Stimulated activated CD4-positive, alpha-beta T cell treated with anti-CD3 and anti-CD28 coated beads, Interleukin-4, amount 100 ng/mL, for 24 hours (primary cell): Measurements from ENCODE around the gene LRP1B.

Experiments
- DNase-seq: peaks from one replicate; pipeline ENCODE4 v3.0.0-alpha.2; 2020

The LRP1B gene

DNA sequence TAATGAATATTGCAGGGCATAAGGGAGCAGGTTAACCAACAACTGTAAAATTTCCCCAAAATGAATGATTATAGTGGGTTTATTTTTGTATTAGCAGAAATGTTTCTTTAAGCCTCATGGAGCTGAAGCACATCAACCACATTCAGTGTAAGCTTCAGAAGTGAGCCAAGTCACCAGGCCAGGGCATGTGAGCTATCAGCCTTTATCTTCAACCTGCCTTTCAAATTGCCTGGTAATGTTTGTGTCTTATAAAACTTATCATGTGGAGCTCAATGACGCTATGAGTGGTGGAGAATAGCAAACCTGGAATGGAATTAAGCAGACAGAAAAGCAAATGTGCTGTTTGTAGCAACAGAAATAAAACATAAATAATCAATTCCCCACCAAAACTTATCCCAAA lies 1068.4 kb downstream of the LRP1B start:
- no peak for DNase-seq

DNA sequence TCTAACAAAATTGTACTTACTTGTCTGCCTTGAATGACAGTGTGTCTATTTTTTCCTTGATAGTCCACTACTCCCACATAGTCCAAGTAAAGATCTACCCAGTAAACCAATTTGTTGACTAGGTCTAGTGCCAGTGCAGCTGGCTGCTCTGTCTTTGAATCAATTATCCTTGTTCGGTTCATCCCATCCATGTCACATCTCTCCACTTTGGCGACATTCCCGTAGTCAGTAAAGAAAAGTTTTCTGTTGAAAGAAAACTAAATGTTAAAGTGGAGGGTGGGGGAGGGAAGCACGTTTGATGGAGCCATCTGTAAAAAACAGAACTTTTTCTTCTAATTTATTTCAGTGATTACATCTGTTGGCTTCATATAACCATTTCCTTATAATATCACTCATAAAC lies 1068.8 kb downstream of the LRP1B start:
- no peak for DNase-seq

DNA sequence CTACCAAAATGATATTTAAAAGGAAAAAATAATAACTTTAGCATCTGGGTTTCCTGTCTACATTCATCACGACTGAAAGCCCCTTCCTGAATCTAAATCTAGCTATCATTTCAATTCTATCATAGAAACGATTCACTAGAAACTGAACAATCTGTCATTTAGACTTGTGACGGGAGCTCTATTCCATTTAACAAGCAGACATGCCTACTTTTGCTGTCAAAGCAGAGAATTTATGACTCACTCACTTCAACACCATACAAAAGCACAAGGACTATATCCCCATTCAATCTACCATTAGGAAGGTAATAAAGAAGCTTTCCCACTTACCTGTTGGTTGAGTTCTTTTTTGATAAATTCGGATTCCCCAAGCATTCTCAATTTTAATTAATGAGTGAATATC lies 1072.3 kb downstream of the LRP1B start:
- DNase-seq: no peak

DNA sequence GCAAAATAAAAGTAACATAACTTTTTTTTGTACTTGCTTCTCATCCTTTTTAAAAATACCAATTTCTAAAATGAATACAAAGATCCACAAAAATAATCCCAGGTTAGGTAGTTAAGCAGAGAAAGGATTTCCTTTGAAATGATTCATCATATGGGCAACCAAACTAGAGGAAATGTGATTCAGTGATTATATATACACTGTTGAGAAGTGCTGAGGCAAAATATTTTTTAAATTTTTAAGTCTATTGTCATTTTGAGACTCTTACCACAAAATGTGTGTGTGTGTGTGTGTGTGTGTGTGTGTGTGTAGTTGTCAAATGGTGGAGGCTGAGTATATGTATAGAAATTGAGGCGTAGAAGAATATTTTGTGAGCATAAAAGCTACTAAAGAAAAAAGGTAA lies 1075.3 kb downstream of the LRP1B start:
- DNase-seq: no peak

DNA sequence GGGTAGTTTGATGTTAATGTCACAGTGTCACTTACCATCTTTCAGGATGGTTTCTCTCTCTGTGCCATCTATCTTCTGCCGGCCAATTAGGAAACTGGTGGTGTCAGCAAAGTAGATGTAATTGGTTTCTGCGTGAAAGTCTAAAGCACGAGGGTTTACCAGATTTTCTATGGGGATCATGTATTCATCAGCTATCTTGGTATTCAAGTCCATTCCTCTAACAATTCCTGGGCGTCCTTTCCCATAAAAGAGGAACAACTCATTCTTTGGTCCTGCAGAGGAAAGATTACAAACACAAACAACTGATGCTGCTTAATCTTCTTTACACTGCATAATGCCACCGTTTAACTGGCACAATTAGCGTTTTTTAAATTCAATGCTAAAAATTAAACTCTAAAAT lies 1081.9 kb downstream of the LRP1B start:
- DNase-seq: no peak

DNA sequence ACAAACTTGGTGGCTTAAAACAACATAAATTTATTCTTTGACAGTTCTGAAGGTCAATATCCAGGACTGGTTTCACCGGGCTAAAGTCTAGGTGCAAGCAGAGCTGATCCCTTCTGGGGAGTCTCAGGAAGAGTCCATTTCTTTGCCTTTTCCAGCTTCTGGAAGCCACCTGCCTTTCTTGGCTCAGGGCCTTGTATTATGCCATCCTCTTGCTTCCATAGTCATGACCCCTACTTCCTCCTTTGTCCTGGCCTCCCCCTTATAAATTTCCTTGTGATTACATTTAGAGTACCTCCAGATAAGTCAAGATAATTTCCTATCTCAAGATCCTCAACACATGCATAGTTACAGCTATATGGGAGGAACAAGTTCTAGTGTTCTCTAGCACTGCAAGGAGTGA lies 1089.5 kb downstream of the LRP1B start:
- no peak for DNase-seq

DNA sequence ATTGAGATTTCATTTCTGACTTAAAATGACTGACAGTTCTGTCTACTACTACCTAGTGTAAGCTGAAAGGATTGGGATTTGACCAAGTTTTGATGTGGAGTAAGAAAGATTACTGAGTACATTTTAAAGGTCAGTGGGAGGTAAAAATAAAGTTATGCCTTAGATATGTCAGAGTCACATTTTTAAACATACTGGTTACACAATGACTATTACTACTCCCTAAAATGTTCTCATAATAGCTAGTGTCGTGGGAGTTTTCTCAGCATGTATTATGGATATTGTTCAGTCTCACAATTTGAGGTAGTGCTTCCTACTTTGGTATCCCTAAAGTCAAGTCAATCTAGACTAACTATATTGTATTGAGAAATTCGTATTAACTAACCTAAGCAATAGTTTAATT lies 1092.5 kb downstream of the LRP1B start:
- DNase-seq: no peak

DNA sequence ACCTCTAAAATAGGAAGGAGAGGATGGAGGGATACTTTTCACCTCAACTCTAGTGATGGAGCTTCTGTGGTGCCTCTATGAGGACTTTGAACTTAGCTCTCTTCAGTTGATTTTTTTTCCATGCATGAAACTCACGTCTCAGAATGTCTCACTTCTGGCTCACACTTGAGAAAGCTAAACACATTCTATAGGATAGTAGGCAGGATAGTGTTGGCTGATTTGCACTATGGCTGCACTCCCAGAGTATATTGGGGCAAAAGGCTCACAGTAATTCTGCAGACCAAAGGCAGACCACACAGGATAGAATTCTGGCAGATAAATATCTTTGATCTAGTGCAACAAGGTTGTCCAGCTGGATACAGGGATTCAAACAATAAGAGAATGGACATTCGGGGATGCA lies 1093.5 kb downstream of the LRP1B start:
- no peak for DNase-seq

DNA sequence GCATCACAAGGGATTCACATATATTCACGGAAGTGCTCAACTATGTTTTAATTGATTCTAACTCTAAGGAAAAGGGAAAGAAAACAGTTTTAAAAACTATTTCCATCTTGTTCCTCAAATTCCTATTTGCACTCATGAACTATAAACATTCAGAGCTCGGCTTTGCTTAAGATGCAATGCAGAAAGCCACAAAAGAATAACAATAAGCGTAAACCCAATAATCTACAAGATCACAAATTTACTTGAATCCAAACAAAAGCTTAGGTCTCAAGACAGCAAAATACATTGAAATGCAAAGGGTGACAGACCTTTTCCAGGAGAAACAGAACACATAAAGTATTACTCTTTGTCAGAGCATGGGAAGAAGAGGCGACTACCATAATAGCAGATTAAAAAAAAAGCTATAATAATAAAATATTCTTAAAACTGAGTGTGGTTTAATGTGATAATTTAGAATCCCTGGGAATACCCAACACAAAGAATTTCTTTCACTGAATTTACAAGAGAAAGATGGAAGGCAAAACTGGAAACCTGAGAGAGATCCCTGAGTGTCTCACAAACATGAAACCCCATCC lies 1094.9 kb downstream of the LRP1B start:
- DNase-seq: no peak

DNA sequence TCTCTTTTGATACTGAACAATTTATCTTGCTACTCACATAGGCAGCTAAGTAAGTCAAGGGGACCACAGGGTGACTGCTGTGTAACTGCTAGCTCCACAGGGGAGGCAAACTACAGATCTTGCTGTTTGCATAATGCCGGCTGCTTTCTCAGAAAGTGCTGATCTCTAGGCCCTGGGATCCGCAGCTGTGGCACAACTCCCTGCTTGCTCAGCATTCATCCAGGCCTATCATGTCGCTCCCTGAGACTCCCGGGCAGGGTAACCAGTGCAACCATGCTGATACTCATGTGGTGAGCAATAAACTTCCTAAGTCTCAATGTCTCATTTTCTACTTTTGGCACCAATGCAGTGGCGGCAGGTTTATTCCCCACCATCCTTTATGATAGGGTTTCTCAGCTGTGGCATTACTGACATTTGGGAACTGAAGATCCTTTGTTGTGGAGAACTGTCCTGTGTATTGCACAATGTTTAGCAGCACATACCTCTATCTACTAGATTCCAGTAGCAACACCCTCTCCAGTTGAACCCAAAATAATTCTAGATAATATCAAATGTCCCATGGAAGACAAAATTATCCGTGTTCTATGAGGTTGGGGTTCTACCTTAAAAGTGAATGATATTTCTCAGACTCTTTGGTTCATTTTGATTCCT lies 1101.3 kb downstream of the LRP1B start:
- no peak for DNase-seq

DNA sequence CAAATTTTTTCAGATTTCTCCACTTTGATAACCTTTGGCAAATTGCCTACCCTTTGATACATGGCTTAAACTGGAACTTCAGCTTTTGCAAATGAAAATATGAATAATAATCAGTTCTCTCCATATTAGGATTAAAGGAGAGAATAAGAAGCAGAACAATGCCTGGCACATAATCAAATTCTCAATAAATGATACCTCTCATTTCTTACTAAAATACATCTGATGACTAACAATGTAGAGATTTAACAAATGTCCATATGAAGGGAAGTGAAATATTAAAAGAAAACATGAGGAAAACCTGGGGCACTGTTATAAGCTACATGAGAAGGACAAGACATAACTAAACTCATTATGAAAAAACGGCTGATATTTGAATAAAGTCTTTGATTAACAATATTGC lies 1103.6 kb downstream of the LRP1B start:
- no peak for DNase-seq

DNA sequence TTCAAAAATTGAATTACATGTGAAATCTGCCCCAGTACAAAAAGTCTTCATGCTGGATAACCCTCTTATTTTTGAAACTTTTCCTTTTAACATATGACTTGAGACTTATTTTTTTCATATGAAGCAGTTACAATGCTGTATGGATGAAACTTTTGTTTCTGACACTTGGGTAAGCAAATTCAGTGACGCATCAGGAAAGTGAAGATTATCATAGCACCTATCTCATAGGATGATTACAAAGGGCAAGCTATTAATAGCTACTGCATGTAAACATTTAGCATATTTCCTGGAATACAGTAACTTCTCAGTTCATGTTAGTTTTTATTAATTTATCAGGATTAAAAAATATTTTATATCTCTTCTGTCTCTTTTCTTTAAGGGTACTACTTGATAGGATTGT lies 1109.2 kb downstream of the LRP1B start:
- no peak for DNase-seq

DNA sequence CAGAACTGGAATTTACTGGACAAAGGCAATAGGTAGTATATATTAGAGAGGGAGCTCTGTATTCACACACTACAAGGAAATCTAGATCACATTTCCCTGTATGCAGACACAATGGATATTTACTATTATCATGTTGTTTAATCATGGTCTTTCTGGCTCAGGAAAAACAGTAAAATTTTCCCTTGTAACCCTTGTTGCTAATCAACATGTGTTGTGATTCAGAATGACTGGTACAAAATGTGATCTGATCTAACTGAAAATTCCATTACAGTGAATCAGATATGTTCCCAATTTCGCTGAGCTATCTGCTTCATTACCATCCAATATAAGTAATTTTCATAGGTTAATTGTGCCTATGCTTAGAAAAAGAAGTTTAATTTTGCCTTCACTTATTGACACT lies 1109.7 kb downstream of the LRP1B start:
- no peak for DNase-seq

DNA sequence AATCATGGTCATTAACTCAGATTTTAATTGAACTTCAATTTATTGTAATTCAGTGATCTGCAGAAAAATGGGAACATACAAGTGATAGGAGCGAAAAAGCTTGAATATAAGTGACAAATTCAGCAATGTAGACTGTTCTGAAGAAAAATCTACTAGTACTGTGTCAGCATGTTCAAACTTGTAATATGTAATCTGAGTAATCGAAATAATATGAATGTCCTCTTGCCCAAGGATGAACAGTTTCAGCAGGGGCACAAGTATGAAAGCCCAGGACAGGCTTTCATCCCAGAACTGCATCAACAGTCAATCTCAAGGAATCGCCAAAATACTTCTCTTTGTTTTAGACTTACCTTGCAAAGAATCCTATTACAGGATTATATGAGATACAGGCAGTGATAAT lies 1110.5 kb downstream of the LRP1B start:
- no peak for DNase-seq

DNA sequence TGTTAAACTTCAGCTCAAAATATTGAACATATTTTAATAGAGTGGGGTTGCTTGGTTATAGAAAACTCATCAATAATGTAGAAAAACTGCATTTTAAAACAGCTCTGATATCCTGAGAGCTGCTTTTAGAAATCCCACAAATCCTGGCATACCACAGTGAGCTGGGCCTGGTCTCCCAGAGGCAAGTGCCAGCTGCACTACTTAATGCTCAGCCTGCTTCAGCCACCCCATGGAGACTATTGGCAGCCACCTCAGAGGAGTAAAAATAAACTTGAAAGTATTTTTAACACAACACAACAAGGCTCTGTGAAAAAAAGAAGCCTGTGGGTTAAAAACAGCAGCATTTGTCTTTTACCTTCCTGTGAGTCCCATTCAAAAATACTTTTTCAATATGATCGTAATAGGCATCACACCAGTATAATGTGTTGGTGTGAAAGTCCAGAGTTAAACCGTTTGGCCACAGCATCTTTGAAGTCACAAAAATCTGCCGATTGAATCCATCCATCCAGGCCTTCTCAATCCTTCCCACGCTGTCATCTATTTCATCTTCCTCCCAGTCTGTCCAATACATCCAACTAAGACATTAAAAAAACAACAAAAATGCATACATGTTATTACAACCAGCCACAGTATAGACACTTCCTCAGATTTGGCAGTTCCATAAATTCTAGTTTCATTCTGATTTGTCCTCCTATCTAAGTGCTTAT lies 1115.3 kb downstream of the LRP1B start:
- no peak for DNase-seq

DNA sequence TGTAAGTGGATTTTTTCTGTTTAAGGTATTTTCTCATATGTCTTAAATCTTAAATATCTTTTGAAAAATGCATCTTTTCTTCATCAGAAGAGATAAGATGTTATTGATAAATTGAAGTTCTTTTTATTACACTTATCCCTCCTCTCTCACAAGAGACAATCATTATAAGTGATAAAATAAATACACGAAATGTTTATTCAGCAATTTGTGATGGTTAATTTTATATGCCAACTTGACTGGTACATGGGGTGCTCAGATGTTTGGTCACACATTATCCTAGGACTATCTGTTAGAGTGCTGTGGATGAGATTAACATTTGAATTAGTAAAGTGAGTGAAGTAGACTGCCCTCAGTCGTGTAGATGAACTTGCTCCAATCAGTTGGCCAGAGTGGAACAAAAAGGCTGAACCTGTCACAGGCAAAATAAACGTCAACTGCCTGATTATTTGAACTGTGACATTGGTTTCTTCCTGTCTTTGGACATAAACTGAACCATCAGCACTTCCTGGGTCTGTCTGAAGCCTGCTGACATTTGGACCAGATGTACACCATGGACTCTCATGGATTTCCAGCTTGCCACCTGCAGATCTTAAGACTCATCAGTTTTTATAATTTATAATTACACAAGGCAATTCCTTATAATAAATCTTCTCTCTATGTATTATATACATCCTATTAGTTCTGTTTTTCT lies 1126.7 kb downstream of the LRP1B start:
- DNase-seq: no peak

DNA sequence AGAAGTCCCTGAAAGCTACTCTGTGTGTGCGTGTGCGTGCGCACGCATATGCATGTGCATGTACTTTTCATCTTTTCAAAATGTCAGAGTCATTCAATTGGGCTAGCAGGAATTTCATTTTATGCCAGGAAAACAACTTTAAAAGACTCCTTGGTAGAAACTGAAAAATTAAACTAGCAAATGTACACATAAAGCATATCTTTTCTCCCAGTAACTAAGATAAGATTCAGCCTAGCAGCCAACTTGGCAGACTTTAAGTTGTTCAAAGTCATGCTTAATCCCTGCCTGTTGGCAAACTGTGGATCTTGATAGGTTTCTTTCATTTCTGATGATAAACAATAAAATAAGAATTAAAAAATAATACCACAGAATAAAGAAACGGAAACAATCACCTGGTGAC lies 1129.1 kb downstream of the LRP1B start:
- DNase-seq: no peak

DNA sequence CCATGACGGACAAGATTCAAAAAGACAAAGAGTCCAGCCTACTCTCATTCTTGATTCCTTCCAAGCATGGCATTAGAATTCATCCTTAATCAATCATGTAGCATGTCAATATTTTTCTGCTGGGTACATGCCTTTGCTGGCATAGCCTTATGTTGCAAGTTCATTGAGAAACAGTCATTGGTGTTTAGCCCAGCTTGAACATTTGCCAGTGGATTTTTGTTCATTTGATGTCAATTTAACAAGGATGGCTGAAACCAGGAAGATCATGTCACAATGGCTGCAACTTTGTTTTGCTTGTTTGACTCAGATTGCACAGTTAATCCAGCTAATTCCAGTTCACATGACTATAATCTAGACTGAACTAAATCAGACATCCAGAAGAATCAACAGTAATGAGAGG lies 1132.2 kb downstream of the LRP1B start:
- DNase-seq: no peak

DNA sequence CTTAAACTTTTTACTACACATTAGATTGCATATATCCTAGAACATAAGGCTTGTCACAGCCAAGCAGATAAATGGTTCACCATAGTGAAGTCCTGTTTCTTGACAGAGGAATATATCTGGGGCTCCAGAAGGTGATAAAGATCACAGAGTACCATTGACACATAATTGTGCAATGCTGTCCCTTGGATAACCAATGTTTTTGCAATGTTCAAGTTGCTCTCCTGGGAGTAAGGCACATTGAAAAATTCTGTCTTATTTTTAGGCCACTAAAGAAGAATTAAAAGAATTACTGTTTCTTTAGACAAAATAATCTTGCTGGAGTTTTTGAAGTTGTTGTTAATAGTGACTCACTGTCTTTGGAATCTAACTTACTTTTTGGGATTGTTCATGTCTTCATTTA lies 1132.8 kb downstream of the LRP1B start:
- no peak for DNase-seq

DNA sequence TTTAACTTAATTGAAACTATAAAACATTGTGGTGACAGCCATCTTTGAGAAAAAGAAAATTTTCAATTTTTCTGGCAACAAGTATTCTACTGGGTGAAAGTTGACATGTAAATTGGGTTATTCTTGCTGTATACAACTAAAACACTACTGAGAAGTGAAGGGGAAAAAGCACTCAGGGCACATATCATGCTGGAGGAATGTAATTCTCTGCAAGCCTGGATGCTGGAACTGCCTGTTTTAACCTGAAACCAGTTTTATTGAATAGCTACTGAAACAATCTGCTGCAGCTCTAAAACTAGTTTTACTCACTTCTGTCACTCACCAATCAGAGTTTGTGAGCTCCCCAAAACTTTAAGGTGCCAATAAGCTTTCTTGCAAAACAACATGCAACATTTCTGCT lies 1136.0 kb downstream of the LRP1B start:
- DNase-seq: no peak

DNA sequence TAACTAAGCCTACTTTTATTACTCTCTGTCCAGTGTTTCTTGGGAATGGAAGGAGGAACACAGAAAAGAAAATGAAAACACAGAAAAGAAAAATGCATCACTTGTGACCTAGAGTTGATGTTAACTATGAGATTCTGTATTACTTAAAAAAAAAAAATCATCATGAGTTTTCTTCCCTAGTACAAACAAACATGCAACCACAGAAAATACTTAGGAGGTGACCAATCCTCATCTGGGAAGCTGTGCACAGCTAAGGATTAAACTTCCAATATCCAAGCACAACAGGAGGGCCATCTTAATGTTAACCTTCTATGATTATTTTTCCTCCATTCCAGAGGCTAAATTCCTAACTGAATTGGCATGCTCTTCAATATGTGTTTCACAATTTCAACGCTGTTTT lies 1140.4 kb downstream of the LRP1B start:
- no peak for DNase-seq

DNA sequence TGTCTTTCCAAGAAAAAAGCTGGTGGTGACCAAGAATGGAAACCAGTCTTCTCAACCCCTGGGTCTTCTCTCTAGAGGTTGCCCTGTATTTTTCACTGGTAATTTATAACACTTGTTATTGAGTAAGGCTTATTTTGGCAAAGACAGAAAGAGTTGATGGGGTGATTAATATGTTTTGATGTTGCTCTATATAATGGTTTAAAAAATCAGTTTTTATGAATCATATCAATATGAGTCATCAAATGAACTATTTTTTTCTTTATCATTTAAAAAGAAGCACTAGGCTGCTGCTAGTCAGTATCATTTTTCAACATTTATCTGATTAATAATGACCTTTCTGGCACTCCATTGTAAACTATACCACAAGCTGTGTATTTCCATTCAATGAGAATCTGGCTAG lies 1142.2 kb downstream of the LRP1B start:
- no peak for DNase-seq

DNA sequence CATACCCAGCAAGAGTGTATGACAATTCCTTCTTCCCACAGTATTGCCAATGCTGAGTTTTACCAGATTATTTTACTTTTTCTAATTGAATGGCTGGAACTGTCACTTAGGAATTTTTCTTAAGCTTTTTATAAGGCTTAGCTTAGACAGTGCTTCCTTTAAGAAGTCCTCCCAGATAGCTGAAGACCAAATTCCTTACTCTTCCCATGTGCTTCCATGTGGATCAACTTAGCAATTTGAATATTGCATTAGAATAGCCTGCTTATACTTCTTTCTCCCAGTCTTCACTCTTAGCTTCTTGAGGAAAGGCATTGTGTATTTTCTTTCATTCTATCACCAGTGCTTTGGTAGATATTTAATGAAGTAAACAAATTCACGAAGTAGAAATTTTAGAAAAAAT lies 1144.4 kb downstream of the LRP1B start:
- no peak for DNase-seq

DNA sequence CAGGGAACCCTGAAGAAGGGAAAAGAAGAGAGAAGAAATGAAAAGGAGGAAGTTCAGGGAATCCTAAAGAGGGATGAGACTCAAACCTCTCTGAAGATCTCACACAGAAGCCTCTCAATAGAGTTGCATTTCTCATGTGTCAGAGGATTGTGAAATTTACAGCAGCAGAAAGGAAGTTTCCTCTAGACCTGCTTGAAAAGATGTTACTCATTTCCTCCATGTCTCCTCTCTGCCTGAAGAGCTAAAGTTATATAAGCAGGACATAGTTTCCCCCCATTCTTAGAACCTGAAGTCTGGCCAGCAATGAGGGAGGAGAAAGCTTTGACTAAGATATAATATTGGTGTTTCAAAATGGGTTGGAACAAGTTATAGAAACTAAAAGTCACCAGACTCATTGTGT lies 1155.6 kb downstream of the LRP1B start:
- no peak for DNase-seq
